DND-41 (cell line): ENCODE measurements around the gene PGAP2.

Experiments
- ATAC-seq: fragments of 200-7000 bp; cut with Tn5 transposase; 3 replicates; pipeline ENCODE4 v1.9.1; 2021; ENCODE audit warnings: low read depth; ENCODE audit not compliant: insufficient read depth
- DNase-seq: peaks from one replicate; pipeline ENCODE4 v3.0.0-alpha.2; 2020
- H2AFZ ChIP-seq: 2 replicates; pipeline ENCODE4 v1.6.0; 2012; ENCODE audit warnings: low read depth, low read length
- H3K27ac ChIP-seq: 2 replicates; pipeline ENCODE4 v1.5.1; 2012; ENCODE audit warnings: low read length, inconsistent platforms
- H3K27me3 ChIP-seq: fragments of 200-600 bp; sonication (generic); 2 replicates; pipeline ENCODE4 v1.6.0; 2012; ENCODE audit warnings: low read length, mild to moderate bottlenecking, inconsistent platforms; ENCODE audit not compliant: insufficient read depth, poor library complexity
- H3K36me3 ChIP-seq: 2 replicates; pipeline ENCODE4 v1.5.1; 2012; ENCODE audit warnings: low read length, inconsistent platforms; ENCODE audit not compliant: insufficient read depth
- H3K4me1 ChIP-seq: 2 replicates; pipeline ENCODE4 v1.5.1; 2012; ENCODE audit warnings: mild to moderate bottlenecking, low read length; ENCODE audit not compliant: insufficient read depth
- H3K4me2 ChIP-seq: 2 replicates; pipeline ENCODE4 v1.6.0; 2012; ENCODE audit warnings: mild to moderate bottlenecking, moderate library complexity, low read length, inconsistent platforms; ENCODE audit not compliant: insufficient read depth
- H3K4me3 ChIP-seq, 2 experiments: fragments of 200-600 bp in 1 of 2; shearing (Covaris generic) in 1 of 2; 2 replicates each; pipeline ENCODE4 v1.5.1; 2012 to 2016; ENCODE audit warnings: inconsistent platforms in 2 of 2, low read length in 2 of 2, mild to moderate bottlenecking in 2 of 2, low read depth in 1 of 2, moderate library complexity in 1 of 2
- H3K79me2 ChIP-seq: 2 replicates; pipeline ENCODE4 v1.6.0; 2012; ENCODE audit warnings: low read length, inconsistent platforms; ENCODE audit not compliant: insufficient read depth
- H3K9ac ChIP-seq: 2 replicates; pipeline ENCODE4 v1.6.0; 2012; ENCODE audit warnings: low read depth, mild to moderate bottlenecking, inconsistent platforms, low read length, moderate library complexity
- H3K9me3 ChIP-seq: 2 replicates; pipeline ENCODE4 v1.5.1; 2012; ENCODE audit warnings: low read length, moderate library complexity, mild to moderate bottlenecking, inconsistent platforms; ENCODE audit not compliant: insufficient read depth, severe bottlenecking
- H4K20me1 ChIP-seq: 2 replicates; pipeline ENCODE4 v1.6.0; 2012; ENCODE audit warnings: low read length; ENCODE audit not compliant: insufficient read depth
- EZH2 ChIP-seq: IDR thresholded peaks from 3 replicates; pipeline ENCODE4 v1.6.1; 2012; ENCODE audit warnings: borderline replicate concordance, low read depth, mild to moderate bottlenecking, moderate library complexity, low read length, inconsistent platforms; ENCODE audit not compliant: severe bottlenecking
- TF ChIP-seq, protein P1 (sequence below): IDR thresholded peaks from 2 replicates; pipeline ENCODE4 v1.5.1; 2012; ENCODE audit warnings: borderline replicate concordance, low read length, moderate library complexity, mild to moderate bottlenecking; ENCODE audit not compliant: poor library complexity, severe bottlenecking; ENCODE audit errors: extremely low read depth

Gene PGAP2

DNA sequence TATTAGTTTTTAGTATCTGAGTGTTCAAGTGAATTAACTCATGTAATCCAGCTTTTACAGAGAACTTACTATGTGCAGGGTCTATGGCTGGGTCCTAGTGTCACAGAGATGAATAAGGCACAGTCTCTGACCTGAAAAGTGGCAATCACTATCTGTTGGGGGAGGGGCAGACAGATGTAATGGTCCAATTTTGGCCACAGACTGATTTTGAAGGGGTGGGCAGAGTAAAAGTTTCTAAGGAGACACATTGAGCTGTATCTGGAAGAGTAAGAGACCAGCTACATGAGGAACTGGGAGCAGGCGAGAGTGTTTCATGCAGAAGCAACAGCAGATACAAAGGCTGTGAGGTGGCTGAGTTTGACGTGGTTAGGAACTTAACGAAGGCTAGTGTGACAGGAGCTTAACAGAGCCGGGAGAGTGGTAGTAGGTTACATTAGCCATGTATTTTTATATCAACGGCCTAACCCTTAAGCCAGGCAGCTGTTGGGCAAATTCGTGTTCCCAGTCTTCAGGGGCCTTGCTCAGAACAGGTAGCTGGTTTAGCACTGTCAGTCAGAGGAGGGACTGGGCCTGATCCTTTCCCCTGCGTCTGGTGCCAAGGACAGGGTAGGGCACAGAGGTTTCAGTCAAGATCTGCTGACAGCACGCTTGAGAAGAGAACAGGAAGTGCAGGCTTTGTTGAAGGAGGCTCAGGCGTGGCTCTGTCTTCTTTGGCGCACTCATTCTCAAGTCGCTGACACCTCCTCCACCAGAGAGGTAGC is 45.7 kb downstream of the PGAP2 start:
- ATAC-seq (peak; percentile 69), DNase-seq (peak; percentile 82)
- Histone ChIP-seq H3K79me2 (peaks cover 40% of the 10 kb centered on the region), H3K4me1 (peaks cover 59% of the 10 kb centered on the region), H3K4me3 (peak overlapping the region in 1 of 2 experiments; percentile 92; a peak in 2 of 4 replicates), H3K9ac (peak overlapping the region; percentile 63), H3K4me2 (peak overlapping the region; percentile 96), H2AFZ (peak overlapping the region; percentile 86), H3K27ac (peak overlapping the region; percentile 95), H3K36me3 (peaks cover 5% of the 10 kb centered on the region; the same call in 1 of the 2 replicates), H3K9me3 (no peaks in the 10 kb centered on the region), H3K27me3 (no peaks in the 10 kb centered on the region), H4K20me1 (peaks cover 16% of the 10 kb centered on the region; the same call in 1 of the 2 replicates)
- TF ChIP-seq, protein P1, sequence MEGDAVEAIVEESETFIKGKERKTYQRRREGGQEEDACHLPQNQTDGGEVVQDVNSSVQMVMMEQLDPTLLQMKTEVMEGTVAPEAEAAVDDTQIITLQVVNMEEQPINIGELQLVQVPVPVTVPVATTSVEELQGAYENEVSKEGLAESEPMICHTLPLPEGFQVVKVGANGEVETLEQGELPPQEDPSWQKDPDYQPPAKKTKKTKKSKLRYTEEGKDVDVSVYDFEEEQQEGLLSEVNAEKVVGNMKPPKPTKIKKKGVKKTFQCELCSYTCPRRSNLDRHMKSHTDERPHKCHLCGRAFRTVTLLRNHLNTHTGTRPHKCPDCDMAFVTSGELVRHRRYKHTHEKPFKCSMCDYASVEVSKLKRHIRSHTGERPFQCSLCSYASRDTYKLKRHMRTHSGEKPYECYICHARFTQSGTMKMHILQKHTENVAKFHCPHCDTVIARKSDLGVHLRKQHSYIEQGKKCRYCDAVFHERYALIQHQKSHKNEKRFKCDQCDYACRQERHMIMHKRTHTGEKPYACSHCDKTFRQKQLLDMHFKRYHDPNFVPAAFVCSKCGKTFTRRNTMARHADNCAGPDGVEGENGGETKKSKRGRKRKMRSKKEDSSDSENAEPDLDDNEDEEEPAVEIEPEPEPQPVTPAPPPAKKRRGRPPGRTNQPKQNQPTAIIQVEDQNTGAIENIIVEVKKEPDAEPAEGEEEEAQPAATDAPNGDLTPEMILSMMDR, result no peak
- no peak for TF ChIP-seq EZH2

DNA sequence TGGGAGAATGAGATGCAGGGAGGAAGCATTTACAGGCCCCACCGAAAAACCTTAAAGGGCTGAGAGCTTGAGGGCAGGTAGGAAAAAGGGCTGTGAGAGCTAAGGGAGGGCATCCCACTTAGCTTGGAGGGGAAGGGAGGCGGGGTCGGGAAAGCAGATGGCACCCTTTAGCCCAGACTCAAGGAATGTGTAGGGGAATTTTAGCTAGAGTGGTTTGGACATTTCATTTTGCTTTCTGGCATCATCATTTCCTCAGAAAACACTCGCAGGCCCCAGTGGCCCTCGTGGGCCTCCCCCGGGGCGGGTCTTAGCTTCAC is 46.3 kb downstream of the PGAP2 start:
- H3K79me2 ChIP-seq, result peaks cover 45% of the 10 kb centered on the region
- ATAC-seq, result no peak
- no peak for DNase-seq
- H3K27me3 ChIP-seq, result no peaks in the 10 kb centered on the region
- H3K4me1 ChIP-seq, result peaks cover 63% of the 10 kb centered on the region
- H3K9ac ChIP-seq, result peak overlapping the region; percentile 63
- H3K9me3 ChIP-seq, result no peaks in the 10 kb centered on the region
- TF ChIP-seq EZH2, result no peak
- TF ChIP-seq, protein P1, result no peak
- peaks cover 21% of the 10 kb centered on the region; the same call in 1 of the 2 replicates for H4K20me1 ChIP-seq
- H3K4me2 ChIP-seq, result peak overlapping the region; percentile 96
- H3K36me3 ChIP-seq, result peaks cover 10% of the 10 kb centered on the region; the same call in 1 of the 2 replicates
- peak overlapping the region; percentile 86 for H2AFZ ChIP-seq
- H3K4me3 ChIP-seq, result peak overlapping the region in 1 of 2 experiments; percentile 92; a peak in 2 of 4 replicates
- peak overlapping the region; percentile 95 for H3K27ac ChIP-seq

DNA sequence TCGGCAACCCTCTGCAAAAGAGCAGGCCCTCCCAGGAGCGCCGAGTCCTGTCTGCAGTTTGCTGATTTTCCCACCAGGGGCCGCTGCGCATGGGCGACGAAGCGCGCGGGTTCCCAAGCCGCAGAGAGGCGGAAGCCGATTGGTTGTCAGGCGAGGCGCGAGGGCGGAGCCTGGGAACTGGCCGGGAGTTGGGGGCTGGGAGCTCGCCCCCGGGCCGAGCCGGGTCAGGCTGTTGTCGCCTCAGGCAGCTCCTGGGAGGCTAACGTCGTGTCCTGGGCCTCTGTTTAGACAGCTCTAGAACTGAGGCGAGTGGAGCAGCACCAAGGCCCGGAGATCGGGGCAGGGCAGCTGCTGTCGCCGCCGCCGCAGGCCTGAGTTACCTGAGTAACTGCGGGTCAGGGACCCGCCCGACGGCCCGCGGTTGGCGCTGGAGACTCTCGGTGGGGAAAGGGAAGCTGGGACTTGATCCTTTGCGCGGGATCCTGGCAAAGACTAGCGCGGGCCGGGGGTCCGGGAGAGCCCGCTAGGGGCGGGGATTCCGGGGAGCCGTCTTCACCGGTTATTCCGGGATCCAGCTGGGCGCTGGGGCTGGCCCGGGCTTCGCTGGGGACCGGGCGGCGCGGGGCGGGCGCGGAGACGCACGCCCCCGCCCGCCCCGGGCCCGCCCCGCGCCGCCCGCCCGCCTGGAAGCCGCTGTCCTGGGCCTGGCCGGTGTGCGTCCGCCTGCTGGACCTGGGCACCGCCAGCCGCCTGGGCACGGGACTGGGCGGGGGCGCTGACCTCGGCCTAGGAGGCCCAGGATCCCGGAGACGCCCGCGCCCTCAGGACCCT is 46.8 kb downstream of the PGAP2 start, which contains the start of gene STIM1:
TSS of gene STIM1 (plus strand) at position 688 of the 831 bp plus-strand sequence. CDS start 607 bp downstream, outside the sequence.
- Histone ChIP-seq H3K9ac (peak within 1 kb of the TSS; percentile 63), H3K36me3 (peaks cover 12% of the 10 kb centered on the region; the same call in 1 of the 2 replicates), H3K27ac (peak within 1 kb of the TSS; percentile 95), H3K4me2 (peak within 1 kb of the TSS; percentile 96), H3K4me1 (peaks cover 69% of the 10 kb centered on the region), H2AFZ (peak within 1 kb of the TSS; percentile 88), H3K27me3 (no peaks in the 10 kb centered on the region), H3K9me3 (no peaks in the 10 kb centered on the region), H3K4me3 (peak within 1 kb of the TSS; percentile 81 to 92), H4K20me1 (peaks cover 25% of the 10 kb centered on the region; the same call in 1 of the 2 replicates), H3K79me2 (peaks cover 51% of the 10 kb centered on the region)
- ATAC-seq (peak; percentile 78), DNase-seq (peak; percentile 98)
- TF ChIP-seq EZH2, result no peak
- TF ChIP-seq, protein P1, result peak; percentile 96
